Measurements from ENCODE around the gene ITGAX.

ITGAX gene

GRCh38 chr16:31371619-31372484 lies 16.9 kb downstream of the ITGAX start:
- DNase-seq = no peak

GRCh38 chr16:31373235-31373634 lies 18.3 kb downstream of the ITGAX start:
- no peak for DNase-seq

- no peak for DNase-seq
Measured at GRCh38 chr16:31375231-31375630, 20.3 kb downstream of the ITGAX start.

- DNase-seq = no peak
Measured at GRCh38 chr16:31376705-31377104, 21.7 kb downstream of the ITGAX start.

GRCh38 chr16:31377210-31377903 lies 22.4 kb downstream of the ITGAX start:
- DNase-seq = no peak

- no peak for DNase-seq
Measured at GRCh38 chr16:31380201-31380600, 25.2 kb downstream of the ITGAX start.

- peak in 23 of 56 donors; percentile 2 to 46 (median 11) for DNase-seq
Measured at GRCh38 chr16:31382485-31383161, 27.6 kb downstream of the ITGAX start.

- peak in 1 of 56 donors; percentile 7 for DNase-seq
Measured at GRCh38 chr16:31385680-31386079, 30.7 kb downstream of the ITGAX start.

GRCh38 chr16:31386157-31386984 lies 31.4 kb downstream of the ITGAX start:
- peak in 20 of 56 donors; percentile 7 to 70 (median 30) for DNase-seq

GRCh38 chr16:31388535-31388934 lies 33.6 kb downstream of the ITGAX start:
- no peak for DNase-seq

- DNase-seq = no peak
Measured at GRCh38 chr16:31390504-31391041, 35.6 kb downstream of the ITGAX start.

GRCh38 chr16:31393056-31393455 lies 38.1 kb downstream of the ITGAX start, which contains the start of gene ITGAD:
Gene ITGAD, plus strand, starts transcription at chr16:31393335. Its CDS starts 26 bp downstream, at chr16:31393361.
- DNase-seq = no peak

- DNase-seq = peak in 1 of 56 donors; percentile 12
Measured at GRCh38 chr16:31395647-31396046, 40.7 kb downstream of the ITGAX start.

- no peak for DNase-seq
Measured at GRCh38 chr16:31397096-31397660, 42.2 kb downstream of the ITGAX start.

GRCh38 chr16:31397701-31398100 lies 42.7 kb downstream of the ITGAX start:
- no peak for DNase-seq

GRCh38 chr16:31400191-31400590 lies 45.2 kb downstream of the ITGAX start:
- no peak for DNase-seq

- DNase-seq = no peak
Measured at GRCh38 chr16:31401436-31401835, 46.5 kb downstream of the ITGAX start.

- no peak for DNase-seq
Measured at GRCh38 chr16:31402687-31403086, 47.7 kb downstream of the ITGAX start.

GRCh38 chr16:31403590-31404352 lies 48.8 kb downstream of the ITGAX start:
- DNase-seq = no peak
